GF-D8 (cell line): ENCODE data around the gene SLC29A3.

Experiments used
- DNase-seq: peaks from one replicate; lab custom pipeline; 2025; lab: John Stamatoyannopoulos, UW

The SLC29A3 gene

DNA sequence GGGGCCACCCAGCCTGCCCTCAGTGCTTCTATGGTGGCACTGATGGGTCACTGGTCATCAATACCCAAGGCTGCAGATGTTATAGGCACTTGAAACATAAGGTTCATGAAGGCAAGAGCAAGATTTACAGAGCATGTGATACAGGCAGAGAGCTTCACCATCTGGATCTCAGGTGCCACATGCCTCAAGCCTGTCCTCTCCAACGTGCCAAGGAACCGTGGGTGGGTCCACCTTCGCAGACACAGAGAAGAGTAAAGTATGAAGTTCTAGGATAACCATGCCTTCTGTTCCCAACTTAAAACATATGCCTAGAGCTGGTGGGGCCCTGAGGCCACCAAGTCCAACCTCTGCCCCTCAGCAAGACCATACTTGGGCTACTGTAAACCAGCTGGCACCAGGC is 51.0 kb downstream of the SLC29A3 start:
- DNase-seq, result no peak

DNA sequence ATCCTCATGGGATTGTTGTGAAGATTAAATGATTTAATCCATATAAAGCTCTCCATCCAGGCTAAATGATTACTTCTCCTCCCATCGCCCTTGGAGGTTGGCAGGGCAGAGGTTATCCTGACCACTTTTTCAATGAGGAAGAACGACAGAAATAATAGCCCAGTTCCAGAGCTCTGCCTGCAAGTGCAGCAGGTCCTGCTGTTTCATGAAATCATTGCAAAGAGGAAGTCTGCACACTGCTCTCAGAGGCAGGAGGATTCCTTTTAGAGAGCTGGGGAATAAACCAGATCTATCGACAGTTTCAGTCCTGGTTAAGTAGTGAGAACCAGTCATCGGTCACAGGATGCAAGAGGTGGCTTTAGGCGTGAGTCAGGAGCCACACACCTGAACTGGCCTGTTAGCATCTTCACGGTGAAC is 52.7 kb downstream of the SLC29A3 start:
- peak; percentile 18 for DNase-seq

DNA sequence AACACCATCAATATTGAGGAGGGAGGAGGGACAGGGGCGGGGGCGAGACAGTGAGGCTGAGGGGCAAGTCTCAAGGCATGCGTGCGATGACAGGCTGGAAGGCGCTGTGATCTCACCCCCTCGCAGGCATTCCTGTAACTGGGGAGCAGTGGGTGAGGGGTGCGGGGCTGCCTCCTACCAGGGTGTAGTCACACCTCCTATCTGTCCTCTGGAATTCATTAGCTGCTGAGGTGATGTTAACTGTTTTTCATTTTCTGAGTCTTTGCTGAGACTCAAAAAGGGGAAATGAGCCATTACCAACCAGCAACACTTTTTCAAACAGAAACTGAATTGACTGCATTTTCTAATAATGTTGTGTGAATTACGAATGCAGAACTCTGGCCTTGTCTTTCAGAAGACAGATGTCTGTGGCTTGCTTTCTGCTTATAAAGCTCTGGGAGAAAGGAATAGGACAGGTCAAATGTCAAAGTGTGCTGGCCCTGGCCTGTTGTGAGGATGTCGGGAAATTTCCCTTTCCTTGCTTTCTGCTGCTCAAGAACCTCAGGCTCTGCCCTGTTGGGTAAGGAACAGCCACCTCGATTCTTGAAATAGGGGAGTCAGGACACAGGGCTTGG is 53.9 kb downstream of the SLC29A3 start:
- DNase-seq, result no peak

DNA sequence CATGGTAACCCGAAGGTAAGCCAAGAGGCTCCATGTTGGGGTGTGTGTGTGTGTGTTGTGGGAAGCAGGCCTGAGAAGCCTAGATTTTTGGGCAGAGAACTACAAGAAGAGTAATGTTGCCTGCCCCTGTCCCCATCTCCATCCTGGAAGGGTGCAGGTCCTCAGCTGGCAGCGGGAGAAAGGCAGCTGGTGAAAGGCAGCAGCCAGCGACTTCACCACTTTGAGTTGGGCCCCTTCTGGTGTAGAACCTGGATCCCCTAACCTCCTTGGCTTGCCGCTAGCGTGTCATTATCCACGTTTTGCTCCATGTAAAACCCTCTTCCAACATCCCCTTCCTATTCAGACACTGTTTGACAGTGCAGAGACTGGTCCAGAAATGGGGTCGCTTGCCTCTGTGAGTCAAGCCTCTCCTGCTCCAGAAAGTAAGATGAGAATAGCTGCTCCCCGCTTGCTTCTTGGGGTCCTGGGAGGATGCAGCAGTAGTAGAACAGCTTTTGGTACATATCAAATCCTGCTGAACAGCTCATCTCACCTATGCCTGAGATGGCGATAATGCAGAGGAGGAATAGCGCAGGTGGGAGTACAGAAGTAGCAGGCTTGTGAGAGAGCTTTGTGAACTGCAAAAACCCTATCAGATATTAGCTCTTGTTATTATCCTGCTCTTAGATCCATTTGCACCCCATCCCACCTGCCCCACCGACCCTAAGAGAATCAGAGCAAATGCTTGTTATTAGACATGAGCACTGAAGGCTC is 55.6 kb downstream of the SLC29A3 start:
- no peak for DNase-seq

DNA sequence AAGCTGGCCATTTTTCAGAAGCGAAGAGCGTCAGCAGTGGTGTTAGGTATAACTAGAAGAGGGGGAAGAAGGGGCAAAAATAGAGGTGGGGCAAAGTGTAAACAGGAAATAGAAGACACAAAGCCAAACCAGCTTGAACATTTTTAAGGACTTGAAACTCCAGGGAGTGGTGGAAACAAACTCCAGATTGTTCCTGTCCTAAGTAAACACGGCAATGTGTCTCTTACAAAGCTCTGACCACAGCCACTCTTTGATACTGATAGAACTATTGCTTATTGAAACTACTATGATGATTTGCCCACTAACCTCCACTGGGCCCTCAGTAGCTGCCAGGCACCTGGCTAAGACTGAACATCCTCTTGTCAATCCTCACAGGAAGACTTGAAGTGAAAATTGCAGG is 56.9 kb downstream of the SLC29A3 start:
- DNase-seq, result no peak

DNA sequence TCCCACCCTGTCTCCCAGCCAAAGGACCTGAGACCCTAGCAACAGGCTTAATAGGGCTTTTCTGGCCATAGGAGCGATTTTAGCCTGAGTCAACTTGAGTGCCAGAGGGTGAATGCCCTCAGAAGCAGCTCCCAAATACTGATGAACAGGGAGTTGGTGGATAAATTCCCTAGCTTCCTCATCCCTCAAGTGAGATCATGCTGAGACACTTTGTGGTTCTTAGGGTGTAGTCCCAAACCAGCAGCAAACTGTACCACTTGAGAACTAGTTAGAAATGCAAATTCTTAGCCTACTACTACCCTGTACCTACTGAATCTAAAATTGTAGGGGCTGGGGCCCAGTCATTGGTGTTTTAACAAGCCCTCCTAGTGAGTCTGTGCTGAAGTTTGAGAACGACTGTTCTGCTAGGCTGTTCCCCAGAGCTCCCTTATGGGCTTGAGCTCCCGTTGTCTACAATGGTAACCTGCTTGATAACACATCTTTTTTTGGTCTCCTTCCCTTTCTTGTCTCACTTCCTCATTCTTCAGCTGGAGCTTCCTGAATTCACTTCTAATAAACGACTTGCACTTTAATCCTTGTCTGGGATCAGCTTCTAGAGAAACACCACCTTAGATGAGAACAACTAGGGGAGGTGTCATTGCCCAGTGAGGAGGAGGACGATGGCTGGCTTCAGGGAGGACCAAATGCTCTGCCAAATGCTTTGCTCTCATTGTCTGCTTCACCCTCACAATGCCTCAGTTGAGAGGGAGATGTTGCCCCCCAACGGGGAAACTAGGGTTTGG is 59.5 kb downstream of the SLC29A3 start:
- peak; percentile 73 for DNase-seq

DNA sequence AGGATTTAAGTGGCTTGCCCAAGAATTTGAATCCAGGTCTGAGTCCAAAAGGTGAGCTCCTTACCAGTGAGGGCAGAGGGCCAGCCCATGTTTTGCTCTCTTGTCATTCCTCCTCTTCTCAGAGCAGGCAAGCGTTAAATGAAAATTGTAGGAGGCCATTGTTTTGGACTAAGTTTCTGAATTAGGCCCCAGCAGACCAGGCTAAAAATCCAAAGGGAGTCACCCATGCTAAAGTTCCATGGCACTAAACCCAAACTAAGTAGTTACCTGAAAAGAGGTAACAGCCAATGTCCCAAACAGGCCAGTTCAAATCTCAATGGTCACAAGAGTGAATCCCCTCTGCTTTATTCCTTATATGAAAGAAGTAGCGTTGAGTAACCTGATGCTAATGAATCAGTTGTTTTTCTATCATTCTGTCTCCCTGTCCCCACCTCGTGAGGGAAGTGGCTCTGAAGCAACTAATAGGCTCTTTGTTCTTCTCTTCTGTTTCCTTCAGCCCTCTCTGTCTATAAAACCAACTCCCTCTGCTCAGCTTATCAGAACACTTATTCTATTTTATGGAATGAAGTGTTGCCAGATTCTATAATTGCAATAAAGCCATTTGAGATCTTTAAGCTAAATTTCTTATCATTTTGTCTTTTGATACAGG is 60.2 kb downstream of the SLC29A3 start:
- no peak for DNase-seq

DNA sequence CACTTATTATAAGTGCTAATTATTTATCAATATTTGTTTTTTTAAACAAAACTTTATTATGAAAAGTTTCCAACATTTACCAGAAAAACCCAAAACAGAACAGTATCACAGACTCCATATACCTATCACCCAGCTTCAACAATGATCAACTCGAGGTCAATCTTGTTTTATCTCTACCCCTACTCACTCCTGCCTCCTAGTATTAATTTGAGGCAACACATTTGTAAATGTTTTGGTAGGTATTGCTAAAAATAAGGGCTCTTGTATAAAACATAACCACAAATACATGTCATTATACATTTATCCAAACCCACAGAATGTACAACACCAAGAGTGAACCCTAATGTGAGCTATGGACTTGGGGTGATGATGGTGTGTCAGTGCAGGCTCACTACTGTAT is 61.8 kb downstream of the SLC29A3 start:
- no peak for DNase-seq

DNA sequence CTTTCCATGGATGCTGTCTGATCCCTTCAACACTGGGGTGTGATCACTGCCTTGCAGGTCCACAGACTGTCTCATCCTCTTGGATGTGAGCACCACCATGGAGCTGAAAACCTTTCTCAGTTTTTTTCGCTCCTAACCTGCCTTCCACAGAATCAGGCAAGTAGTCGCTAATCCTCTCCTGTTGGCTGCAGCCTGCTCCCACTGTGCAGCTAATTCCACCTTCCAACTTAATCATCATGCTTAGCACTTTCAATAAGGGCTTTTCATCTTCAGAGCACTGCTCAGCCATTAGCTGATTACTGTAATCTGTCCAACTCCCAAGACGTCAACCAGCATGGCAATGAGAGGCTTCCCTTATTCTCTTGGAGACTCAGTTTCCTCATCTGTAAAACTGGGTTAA is 62.6 kb downstream of the SLC29A3 start:
- DNase-seq, result no peak

DNA sequence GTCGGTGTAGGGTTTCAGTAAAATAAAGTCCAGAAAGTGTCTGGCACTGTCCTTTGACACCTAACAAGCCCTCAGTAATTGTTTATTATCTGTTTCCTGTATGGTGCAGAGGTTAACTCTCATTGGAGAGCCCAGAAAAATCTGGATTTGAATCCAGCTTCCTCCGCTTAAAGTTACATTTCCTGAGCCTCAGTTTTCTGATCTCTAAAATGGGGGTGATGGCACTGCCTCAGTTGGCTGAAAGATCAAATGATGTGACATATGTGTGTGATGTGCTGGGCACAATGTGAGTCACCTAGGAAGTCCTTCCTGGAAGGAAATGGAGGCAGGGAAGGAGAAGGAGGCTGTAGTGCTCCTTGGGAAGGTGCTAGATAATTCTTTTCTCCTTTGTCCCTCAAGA is 63.0 kb downstream of the SLC29A3 start:
- no peak for DNase-seq

DNA sequence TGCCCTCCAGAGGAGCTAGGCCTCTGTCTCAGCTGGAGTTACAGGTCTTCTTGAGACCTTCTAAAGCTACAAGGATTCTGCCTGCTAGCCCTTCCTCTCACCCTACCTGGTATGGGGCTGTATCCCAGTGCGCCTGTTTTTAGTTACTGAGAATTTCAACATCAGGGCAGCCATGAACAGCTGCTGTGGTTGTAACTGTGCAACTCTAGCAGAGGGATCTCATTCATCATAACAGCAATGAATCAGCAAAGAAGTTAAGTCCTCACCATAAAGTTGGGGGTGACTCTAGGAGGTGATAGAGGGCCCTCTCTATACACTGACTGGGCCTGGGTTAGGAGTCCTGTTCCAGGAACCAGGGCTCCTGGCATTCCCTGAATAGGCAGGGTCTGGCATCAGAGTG is 63.7 kb downstream of the SLC29A3 start:
- DNase-seq, result peak; percentile 60

DNA sequence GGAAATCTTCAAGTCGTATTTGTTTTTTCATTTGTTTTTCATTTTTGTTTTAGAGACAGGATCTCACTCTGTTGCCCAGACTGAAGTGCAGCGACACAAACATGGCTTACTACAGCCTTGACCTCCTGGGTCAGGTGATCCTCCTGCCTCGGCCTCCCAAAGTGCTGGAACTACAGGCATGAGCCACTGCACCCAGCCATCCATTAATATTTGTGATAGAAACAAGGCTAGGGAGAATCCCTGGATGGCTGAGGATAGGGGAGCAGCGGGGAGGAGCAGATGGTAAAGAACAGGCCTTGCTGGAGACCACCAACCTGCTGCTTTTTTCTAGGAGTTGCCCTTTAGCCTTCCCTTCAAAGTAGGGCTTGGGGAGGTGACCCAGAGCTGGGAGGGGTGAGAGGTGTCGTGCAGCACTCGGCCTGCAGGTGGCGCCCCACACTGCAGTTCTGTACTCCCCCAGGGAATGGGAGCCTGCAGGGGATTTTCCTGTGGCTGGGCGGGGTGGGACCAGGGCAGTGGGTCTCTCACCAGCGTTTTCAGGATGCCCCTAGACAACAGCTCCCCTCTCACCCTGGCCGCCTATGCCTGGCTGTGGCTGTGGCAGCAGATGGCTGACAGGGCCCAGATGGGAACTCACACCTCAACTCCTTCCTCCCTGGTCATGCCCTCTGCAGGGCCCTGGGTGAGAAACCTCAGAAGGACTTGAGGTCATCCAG is 65.1 kb downstream of the SLC29A3 start:
- no peak for DNase-seq

DNA sequence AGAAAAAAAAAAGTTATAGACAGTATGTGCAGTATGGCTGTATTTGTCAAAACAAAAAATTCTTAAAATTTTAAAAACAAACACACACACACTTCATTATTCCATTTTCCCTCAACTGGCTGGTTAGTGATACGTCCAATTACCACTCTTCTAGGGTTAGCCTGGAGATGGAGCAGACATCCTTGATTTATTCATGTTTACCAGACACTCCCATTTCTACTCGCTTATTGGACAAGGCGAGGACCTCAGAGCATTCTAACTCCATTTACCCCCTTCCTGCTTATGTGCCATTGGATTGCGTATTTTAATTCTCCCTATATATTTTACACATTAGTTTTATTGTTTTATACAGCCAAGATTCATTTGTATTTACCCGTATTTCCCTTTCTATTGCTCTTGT is 69.1 kb downstream of the SLC29A3 start:
- DNase-seq, result no peak

DNA sequence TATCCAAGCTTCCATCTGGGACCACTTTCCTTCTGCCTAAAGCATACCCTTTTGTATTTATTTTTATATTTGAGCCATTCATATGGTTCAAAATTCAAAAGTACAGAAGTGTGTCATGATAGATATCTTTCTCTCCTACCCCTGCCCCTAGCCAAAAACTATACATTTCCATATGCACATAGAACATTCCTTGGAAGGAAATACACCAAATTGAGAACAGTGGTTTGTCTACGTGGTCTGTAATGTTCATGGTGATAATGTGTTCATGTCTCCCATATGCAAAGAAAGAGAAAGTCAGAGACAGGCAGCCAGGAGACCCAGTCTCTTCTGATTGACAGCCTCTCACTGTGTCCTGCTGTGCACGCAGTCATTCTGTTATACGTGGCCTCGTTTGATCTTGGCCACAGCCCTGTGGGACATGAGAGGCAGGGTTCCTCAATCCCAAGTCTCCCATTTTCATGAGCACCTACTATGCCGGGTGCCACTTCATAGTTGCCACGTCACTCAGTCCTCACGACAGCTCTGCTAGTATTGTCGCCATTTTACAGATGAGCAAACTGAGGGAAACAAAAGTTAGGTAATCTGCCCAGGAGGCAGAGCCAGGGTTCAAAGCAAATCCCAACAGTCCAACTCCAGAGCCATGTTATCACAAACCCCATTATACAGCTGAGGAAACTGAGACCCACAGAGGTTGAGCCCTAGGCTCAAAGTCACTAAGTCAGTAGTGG is 69.7 kb downstream of the SLC29A3 start:
- DNase-seq, result no peak

DNA sequence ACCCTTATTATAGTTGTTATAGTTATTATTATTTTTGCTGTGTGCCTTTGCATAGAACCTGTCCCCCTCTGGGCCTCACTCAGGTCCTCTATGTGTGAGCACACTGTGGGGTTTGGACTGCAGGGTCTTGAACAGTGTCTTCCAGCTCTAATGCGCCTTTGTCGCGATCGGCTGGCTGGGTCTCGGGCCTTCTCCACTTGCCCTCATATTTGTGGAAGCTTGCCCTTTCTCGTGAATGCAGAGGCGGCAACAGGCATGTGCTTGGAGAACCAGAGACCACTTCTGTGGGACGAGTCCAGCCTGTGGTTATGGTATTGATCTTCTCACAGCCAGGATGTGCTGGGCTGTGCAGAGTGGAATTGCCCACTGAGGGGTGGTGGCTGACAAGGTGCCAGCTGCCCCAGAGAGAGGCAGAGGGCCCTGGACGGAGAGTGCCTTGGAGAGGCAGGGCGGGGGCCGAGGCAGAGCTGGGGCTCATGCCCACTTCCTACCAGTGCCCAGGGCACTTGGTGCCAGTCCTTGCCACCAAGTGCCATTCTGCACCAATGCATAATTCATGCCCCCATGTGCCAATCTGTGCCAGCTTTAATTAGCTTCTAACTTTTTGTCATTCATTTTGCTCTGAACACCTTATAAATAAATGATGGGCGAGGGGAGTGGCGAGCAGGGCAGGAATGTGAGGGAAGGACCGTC is 70.9 kb downstream of the SLC29A3 start:
- no peak for DNase-seq

DNA sequence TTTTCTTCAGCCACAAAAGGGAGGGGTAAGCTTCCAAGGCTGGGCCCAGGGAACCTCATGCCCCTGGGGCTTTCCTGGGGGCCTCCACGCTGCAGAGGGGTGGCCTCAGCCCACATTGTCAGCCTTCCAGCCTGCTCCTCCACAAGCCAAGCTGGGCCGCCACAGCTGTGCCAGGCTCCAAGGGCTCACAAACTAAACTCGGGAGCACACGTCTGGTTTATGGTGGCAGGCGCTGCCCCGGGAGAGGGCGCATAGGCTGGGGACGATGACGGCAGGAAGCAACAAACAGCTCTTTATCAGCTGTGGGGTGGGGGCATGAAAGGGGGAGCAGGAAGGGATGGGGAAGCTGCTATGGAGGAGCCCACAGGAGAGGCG is 71.4 kb downstream of the SLC29A3 start:
- DNase-seq, result no peak

DNA sequence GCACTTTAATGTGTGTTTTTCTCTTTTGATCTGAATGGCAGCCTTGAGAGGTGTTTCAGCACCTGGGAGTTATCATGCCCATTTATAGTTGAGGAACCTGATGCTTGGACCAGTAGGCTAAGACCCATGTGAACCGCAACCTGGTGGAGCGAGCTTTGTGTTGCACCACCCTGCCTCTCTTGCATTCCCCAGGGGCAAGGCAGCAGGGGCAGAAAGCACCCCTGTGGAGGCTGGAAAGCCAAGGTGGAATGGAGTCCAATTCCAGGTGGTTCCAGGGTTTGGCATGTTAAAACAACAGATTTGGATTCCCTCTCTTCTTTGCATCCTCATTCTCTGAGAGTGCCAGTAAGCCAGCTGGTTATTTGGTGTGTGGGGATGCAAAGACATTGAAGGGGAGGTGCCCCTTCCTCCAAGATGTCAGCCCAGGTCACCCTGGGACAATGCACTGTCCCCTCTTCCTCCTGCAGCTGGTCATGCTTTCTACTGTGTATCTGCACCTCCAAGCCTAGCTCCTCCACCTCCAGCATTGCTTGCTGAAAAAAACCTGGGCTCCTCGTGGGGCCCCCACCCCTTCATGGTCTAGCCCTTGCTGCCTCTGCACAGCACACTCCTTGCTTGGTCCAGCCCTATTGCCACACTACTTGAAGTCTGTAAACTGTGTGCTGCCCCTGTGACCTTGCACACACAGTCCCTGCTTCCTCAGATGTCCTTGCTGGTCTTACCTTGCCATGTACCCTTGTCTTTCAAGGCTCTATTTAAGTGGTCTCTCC is 72.0 kb downstream of the SLC29A3 start:
- DNase-seq, result no peak

DNA sequence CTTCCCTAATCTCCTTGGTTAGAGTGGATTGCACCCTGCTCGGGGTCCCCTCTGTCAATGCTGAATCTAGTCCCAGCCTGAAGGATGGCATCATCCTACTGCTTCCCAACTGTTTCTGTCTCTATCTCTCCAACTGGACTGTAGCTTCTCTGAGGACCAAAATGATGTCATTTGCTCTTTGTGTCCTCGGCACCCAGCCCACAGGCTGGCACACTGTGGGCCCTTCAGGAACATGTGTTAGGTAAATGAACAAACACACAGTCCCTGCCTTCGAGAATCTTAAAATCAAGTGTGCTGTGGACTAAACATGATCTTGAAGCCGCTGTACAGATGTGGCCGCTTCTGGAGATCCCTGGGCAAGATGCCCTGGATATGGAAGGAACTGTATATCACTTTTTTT is 72.6 kb downstream of the SLC29A3 start:
- no peak for DNase-seq

DNA sequence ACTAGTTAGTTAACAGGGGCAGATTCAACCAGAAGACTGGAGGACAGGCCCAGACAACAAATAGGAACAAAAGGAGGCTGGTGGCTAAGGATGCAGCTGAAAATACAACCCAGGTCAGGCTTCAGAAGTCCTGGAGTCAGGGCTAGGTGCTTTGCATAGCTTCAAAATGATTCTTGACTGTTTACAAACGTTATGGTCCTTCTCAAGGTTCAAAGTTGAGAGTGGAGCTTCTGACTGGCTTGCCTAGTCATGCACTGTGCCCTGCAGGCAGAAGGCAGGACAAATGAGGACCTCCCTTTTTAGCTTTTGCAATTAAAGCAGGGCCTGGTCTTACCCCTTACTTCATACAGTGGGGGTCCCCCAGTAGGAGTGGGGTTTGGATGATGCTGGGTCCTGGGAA is 73.2 kb downstream of the SLC29A3 start:
- DNase-seq, result no peak
